ENCODE measurements around the gene CDC42EP3.
A peak's percentile ranks its signal among the peaks of the same experiment; 100 is the strongest.

The CDC42EP3 gene

DNA sequence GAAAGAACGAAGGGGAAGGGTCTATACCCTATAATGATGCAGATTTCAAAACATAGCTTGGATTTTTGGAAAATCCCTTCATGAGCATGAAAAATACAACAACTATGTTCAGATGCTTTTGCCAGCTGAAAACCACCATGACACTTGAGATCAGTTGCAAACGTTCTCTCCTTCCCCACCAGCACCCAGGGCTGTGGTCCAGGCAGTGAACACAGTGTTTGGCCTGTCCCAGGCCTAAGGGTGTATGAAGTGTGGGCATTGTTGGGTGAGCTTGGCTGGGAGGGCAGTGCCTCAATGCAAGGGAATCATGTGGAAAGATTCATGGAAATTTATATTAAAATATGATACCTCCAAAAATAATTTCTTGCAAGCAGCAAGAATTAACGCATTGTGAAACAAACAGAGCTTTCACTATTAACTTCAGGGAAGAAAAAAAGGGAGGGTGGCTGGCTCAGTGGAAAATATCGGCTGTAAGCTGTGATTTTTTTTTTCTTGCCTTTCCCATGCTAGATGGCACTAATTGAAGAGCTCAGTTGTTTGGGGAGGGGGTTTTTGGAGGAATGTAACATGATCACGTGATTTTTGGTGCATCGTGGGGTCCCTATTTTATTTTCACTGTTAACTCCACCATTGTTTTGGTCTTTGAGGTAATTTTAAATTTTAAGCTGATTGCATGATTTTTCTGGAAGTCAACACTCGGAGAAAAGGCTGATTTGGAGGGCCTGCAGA is 52.0 kb downstream of the CDC42EP3 start:
- DNase-seq (ENCODE audit: low read depth, low spot score) = no peak

DNA sequence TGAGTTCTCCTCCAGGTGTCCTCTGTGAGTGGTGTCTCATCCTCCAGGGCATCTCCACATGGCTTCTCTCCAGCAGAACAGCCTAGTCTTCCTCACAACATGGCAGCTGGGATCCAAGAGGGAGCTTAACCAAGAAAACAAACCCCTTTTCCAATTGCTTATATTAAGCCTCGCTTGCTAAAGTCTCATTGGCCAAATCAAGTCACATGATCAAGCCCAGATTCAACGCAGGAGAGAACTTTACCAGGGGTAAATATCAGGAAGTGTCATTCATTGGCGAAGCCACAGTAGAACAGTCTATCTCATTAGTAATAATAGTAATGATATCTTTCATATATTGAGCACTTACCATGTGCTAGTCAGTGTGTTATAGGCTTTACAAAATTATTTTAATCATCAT is 53.1 kb downstream of the CDC42EP3 start:
- DNase-seq (ENCODE audit: low read depth, low spot score) = no peak

DNA sequence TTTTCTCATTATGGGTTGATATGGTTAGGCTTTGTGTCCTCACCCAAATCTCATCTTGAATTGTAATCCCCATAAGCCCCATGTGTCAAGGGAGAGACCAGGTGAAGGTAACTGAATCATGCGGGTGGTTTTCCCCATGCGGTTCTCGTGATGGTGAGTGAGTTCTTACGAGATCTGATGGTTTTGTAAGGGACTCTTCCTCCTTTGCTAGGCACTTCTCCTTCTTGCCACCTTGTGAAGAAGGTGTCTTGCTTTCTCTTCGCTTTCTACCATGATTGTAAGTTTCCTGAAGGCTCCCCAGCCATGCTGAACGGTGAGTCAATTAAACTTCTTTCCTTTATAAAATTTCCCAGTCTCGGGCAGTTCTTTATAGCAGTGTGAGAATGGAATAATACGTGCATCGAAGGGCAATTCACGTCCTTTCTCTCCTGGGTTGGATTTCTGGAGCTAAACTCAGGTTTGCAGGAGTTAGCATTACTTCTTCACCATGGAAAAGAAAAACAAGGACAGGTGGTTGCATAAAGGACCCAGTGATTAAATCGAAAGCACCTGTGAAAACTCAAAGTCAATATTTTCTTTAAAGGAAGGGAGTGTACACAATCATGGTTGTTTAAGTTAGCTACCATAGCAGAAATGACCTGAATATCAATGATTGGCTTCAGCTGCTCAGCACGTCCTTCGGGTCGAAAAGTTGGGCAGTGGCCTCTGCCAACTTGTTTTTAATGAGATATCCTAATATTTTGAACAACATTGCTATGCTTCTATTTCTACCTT is 54.1 kb downstream of the CDC42EP3 start:
- no peak for DNase-seq (ENCODE audit: low read depth, low spot score)

DNA sequence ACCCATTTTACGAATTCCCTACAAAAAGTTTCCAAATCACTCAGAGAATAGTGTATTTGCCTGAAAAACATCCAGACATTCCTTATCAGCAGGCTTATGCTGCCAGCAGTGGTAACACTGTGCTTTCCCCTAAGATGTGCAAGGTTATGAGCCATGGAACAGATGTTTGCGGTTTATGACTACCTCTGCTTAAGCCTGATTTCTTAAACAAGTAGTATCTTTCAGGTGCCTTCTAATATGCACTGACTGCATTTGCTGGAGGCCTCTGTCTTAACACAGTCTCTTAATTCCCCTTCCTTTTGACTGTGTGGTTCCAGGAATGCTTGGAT is 54.8 kb downstream of the CDC42EP3 start:
- DNase-seq (ENCODE audit: low read depth, low spot score) = peak; percentile 19

DNA sequence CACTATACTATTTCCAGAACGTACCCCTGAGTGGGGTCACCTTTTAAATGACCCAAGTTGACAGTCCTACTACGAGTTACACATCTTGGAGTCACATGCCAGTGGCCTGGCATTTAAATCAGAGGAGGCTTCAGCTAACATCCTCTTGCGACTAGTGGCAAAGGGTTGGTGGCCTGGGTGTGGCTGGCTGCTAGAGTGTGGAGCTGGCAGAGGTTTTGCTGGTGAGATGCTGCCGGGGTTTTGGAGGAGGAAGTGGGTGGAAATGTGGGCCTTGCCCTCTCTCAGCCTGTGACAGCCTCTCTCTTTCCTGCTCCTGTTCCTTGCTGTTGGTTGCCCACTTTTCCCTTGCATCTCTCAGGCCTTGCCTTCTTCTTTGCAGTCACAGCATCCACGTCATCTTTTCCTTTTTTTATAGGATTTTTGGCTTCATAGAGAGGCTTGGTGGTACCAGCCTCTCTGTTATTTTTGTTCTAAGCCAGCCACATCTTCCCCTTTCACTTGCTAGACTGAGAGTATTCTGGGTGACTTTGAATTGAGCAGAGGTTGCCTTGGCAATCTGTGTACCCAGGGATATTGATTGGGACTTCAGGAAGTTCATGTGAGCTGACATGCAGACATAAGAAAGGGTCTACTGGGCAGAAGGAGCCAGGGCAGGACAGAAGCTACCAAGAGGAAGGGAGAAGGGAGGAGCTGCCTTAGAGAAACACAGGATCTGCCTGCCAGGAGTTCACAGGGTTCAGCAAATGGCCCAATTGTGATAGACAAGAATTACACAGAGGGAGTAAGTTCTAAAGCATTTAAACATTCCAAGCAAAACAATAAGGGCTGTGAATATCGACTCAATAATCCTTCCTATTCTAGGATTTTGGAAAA is 55.4 kb downstream of the CDC42EP3 start:
- peak; percentile 7 for DNase-seq (ENCODE audit: low read depth, low spot score)

DNA sequence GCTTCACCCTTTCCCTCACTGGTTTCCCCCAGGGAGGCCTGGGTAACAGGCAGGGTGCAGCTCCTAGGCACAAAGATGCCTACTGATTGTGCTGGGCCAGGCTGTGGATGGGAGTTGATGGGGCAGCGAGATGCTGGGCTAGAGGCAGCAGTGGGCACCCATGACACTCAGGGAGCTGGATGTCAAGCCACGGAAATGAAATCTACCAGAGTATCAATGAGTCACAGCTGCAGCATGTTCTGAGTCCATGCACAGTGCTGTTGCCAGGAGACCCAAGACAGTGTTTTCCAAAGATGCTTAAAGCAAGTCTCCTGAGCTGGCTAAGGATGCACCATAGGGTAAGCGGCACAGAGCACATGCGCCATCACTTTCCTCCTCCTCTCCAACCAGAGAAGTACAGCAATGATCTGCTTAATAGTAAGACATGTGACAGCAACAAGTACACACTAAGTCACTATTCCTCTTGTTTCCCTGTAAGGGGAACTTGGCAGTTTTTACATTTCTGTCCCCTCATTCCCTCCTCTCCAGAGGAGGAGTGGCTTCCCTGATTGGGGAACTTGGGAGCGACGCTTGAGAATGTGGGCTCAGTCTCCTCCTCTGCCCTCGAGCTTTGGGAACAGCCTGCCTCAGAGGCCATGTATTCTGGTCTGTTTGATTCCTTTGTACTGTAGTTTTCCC is 57.2 kb downstream of the CDC42EP3 start:
- DNase-seq (ENCODE audit: low read depth, low spot score) = peak; percentile 76

DNA sequence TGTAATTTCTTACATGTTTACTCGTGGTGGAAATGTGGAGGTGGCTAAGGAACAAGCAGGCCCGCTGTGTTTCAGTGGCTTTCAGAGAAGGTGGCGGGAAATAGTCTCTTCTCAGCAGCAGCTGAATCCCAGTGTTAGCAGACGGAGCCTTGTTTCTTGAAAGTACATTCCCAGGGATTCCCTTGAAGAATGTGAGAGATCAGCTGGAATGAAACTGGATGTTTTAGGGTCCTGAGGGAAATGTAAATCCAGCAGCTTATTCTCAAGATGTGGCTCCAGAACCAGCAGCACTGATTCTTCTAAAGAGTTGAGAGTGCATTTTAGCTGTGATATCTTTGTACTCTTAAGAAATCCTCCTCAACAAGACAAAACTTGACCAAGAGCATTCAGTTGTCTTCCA is 59.1 kb downstream of the CDC42EP3 start:
- DNase-seq (ENCODE audit: low read depth, low spot score) = no peak

DNA sequence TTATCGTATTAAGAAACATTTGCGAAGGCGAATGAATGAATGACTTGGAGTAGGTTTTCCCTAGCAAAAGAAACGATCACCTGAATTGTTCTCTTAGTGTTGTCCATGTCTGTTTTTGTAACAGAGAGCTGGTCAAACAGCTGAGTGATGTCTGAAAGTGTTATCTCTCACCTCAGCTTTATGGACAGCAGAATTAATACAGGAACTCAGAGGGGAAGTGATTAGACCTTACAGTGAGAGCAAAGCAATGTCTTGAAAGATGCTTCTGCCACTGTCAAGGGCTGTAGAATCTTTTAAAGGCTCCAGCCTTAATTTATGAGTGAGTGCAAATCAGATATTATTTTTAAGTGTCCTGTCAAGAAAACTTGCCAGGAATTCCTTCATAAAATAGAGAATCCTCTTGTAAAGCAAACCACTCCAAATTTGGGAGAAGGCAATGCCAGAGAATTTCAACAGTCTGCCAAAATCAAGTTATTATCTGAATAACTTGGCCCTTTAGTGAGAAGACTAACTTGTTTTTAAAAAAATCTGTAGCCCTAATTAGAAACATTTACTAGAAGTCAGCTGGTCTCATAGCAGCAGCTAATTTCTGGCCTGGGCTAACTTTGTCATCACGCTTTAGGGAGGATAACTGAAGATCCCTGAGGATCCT is 60.7 kb downstream of the CDC42EP3 start:
- peak; percentile 23 for DNase-seq (ENCODE audit: low read depth, low spot score)

DNA sequence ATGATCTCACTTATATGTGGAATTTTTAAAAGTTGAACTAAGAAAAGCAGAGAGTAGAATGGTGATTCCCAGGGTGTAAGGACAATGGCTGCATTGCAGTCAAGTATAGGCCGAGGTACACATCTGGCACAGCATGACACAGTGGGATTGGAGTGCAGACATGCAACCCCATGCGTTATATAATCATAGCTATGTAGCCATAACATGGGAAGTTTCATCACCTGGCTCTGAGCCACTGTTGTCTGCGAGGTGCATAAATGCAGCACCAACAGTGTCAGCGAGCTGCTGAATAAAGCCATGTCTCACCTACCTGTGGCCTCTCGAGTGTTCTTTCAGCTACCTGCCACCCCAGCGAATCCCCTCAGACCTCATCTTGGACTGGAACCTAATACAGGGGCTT is 61.7 kb downstream of the CDC42EP3 start:
- no peak for DNase-seq (ENCODE audit: low read depth, low spot score)

DNA sequence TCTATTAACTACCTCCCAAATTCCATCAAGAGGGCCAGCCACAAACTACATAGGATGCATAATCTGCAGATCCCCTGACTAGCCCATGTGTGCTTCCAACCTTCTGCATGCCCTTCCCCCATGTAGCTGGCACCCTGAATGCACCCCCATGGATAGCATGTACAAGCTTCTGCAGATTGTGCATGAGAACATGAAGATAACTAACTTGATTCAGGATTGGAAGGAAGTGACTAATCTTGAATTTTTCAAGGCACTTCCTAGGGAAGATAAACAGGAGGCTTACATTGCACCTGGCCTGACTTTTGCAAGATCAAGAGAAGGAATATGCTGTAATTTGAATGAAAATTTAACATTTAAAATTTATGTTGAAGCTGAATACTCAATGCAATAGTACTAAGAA is 66.7 kb downstream of the CDC42EP3 start:
- no peak for DNase-seq (ENCODE audit: low read depth, low spot score)

DNA sequence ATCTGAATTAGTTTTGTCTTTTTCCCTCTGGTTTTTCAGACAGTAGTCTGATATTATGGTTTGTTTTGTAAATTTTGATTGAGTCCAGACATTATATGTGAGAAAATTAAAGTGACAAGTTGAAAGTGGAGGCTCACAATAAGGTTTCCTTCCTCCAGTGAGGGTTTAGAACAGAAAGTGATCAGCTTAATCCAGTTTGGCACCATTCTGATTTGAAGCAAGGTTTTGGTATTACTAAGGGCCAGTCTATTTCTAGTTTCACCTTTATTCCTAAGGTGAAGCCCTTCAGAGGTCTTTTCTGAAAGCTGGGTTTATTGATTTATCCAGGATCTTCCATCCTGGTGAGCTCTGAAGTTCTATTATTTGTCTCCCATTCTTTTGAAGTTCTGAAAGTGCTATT is 68.7 kb downstream of the CDC42EP3 start:
- DNase-seq (ENCODE audit: low read depth, low spot score) = no peak

DNA sequence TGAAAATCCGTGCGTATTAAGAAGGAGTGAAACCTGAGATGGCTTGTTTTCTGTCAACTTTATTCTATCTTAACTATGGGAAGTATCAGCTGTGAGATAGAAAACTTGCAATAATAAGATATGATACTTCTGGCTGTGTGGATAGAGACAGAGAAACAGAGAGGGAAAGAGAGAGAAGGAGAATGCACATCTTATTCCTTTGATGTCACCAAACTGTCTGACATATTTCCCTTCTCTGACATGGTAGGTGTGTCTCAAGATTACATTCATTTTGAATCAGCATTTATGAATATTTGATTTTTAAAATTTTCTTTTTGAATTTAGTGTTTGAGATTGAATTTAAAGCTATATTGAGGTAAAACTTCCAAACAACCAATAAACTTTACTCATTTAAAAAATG is 69.4 kb downstream of the CDC42EP3 start:
- no peak for DNase-seq (ENCODE audit: low read depth, low spot score)

DNA sequence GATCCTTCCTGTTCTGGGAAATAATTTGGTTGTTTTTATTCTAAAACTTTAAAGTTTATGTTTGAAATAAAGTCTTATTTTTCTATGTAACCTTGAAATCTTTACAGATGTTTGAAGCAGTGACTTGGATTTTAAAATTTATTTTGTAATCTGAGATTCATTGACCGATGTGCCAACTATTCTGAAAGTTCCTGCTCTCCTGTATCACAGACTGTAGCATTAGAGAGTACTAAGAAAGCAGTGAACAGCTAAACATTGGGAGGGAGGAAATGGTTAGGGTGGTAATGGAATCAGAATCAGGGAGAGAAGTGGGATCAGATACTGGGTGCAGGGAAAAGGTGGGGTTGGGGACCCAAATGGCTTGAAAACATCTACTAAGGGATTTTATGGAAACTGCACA is 69.9 kb downstream of the CDC42EP3 start:
- DNase-seq (ENCODE audit: low read depth, low spot score) = no peak

DNA sequence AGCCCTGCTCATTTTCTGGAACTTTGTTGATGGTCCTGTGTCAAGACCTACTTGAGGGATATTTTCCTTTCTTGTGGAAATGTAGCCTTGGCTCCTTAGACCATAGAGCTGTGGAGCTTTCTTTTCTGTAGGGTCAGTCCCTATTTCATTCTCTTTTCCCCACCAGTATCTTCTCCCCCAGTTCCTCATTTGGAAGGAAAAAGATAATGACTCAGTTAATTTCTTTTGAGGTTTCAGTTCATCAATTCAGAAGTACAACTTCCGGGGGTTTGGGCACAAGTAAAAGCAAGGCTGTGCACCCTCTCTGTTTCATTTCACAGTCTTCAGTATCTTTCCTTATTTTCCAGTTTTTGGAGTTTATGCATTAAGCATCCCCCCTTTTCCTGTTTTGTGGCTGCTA is 70.7 kb downstream of the CDC42EP3 start:
- DNase-seq (ENCODE audit: low read depth, low spot score) = no peak

DNA sequence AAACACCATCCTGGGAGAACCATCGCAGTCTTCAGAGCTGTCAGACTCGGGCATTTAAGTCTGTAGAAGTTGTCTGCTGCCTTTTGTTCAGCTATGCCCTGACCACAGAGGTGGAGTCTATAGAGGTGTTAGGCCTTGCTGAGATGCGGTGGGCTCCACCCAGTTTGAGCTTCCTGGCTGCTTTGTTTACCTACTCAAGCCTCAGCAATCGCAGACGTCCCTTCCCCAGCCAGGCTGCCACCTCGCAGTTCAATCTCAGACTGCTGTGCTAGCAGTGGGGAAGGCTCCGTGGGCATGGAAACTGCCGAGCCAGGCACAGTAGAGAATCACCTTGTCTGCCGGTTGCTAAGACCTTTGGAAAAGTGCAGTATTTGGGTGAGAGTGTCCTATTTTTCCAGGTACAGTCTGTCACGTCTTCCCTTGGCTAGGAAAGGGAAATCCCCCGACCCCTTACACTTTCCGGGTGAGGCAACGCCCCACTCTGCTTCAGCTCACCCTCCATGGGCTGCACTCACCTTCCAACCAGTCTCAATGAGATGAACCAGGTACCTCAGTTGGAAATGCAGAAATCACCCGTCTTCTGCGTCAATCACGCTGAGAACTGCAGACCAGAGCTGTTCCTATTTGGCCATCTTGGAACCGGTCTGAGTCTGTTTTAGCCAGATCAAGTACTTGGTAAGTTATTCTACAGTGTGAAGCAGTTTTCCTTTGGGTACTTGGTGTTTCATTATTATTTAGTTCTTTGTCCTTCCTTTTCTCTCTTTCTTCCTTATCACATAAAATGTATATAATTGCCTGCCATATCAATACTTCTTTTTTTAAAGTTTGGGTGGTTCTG is 71.5 kb downstream of the CDC42EP3 start:
- no peak for DNase-seq (ENCODE audit: low read depth, low spot score)

DNA sequence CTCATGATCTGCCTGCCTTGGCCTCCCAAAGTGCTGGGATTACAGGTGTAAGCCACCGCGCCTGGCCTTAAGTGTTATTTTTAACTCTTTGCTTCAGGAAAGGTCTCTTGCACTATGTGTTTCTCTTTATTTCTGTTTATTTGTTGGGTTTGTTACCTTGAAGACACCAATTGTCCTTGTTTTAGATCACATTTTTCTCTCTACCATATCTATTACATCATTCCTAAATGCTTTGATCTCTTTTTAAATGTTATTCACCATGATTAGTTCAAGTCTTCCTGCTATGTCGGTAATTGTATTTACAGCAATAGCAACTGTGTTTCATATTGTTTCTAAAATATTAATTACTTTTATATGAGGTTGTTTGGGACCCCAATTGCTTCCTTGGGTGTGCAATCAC is 77.7 kb downstream of the CDC42EP3 start:
- no peak for DNase-seq (ENCODE audit: low read depth, low spot score)

DNA sequence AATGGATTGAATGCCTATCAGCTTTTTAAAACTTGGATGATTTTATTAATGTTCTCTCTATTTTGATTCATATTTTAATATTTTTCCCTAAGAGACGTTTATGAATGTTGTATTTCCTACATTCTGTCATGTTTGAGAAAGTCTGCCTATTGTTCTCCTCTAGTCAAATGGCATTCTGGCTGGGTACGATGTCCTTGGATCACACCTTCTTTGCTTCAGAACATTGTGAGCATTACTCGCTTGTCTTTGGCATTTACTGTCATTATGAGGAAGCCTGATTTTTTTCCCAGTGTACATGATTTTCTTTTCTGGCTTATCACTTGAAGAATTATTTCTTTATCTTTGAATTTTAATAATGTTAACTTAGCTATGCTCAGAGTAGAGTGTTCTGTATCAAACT is 78.4 kb downstream of the CDC42EP3 start:
- no peak for DNase-seq (ENCODE audit: low read depth, low spot score)
